A549 treated with RU486 at 1 μM for 4 hours (cell line): ENCODE measurements around the gene PGPEP1. TPM values are rescaled to one million over a fixed set of nuclear protein-coding genes. Genes with fewer than 3 reads are reported as not detected.

Experiments
- total RNA-seq: library from RNA; stranded (reverse); fragments of 200-300 nt; extraction: Qiagen RNA extraction; gene quantifications from 5 replicates; pipeline ENCODE4 v1.2.3, GENCODE V29; 2022; ENCODE audit warnings: low read depth

Gene PGPEP1
- 2.6 to 3.1 TPM (median 2.6 TPM) in 5 replicates for total RNA-seq

GRCh38 chr19:18340190-18340989 lies at the start of gene PGPEP1:
Gene PGPEP1 (plus strand): TSS chr19:18340598. CDS start chr19:18340682, 84 bp downstream.

GRCh38 chr19:18322759-18323460 lies 17.5 kb upstream of the PGPEP1 start, which contains the start of gene LSM4:
Gene LSM4 (minus strand): TSS chr19:18323076. CDS start chr19:18323020, 56 bp downstream.

GRCh38 chr19:18385675-18386542 lies 45.5 kb downstream of the PGPEP1 start, which contains the start of gene GDF15:
Gene GDF15 (plus strand): TSS chr19:18386158. CDS start chr19:18386190, 32 bp downstream.

DNA sequence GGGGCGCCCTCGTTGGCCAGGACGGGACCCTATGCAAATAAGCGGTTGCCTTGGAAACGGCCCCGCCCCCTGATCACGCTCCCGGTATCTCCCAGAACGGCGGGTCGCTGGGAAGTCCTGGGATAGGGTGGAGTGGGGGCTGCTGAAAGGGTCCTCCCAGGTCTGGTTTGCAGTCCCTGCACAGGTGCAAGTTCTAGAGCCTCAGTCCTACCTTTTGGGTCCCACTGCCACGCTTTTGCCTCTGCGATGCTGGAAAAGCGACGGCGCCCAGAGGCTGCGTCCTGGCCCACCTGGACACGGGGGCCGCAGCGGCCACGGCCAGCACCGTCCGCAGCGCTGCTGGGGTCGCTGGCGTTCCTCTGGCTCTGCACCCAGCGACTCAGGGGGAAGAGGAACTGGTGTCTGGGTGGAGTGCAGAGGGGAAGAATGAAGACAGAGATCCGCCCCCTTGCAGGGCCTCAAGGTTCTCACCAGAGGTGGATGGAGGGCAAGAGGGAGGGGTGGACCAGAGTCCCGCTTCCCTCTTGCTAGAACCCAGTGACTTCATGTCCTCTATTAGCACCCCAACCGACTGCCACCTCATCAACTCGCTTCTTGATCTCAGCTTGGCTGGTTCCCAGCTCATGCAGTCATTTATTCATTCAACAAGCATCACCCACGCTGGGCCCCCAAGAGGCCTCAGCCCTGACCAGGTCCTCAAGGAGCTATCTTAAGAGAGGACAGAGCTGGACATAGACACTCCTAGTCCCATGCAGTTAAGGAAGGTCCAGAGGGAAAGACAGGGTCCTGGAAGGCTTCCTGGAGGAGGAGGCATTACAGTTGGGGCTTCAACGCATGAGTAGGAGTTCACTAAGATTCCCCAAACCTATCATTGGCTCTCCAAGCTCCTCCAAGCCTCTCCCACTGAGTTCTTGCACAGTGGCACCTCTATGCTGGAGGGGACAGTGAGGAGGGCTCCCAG lies 57.1 kb downstream of the PGPEP1 start, which contains the start of gene LRRC25:
Gene LRRC25 (minus strand): TSS at position 381 of the 961 bp plus-strand sequence. CDS start 659 bp downstream, outside the sequence.

DNA sequence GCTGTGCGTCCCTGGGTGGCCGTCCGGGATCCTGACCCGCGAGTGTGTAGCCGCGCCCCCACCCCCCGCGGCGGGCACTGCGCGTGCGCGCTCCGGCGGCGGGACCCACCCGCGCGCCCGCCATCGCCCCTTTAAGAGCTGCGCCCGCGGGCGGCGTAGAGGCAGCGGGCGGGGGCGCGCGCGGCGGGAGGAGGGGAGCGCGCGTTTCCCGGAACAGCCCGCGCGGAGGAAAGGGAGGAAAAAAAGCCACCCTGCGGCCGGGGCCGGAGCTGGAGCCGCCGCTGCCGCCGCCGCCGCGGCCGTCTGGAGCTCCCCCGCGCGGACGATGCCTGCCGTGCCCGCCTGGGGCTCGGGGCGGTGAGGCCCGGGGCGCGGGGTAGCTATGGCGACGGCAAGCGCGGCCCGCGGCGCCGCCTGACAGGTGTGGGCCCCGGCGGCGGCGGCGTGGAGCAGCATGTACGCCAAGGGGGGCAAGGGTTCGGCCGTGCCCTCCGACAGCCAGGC lies 78.8 kb downstream of the PGPEP1 start, which contains the start of gene SSBP4:
Gene SSBP4 (plus strand): TSS at position 204 of the 504 bp plus-strand sequence. CDS start 251 bp downstream, at position 455.

Other genes with a start within 250 kb of the PGPEP1 start
- 1.6 to 2.2 TPM (median 1.8 TPM) in 5 replicates for gene MAST3, start 242.8 kb upstream of the PGPEP1 start, total RNA-seq
- gene PIK3R2, start 187.4 kb upstream of the PGPEP1 start, total RNA-seq = 3.0 to 13.4 TPM (median 9.3 TPM) in 5 replicates
- gene IFI30, start 166.8 kb upstream of the PGPEP1 start, total RNA-seq = 10.4 to 22.0 TPM (median 15.3 TPM) in 5 replicates
- gene MPV17L2, start 147.4 kb upstream of the PGPEP1 start, total RNA-seq = 9.0 to 13.3 TPM (median 10.7 TPM) in 5 replicates
- gene RAB3A, start 136.6 kb upstream of the PGPEP1 start, total RNA-seq = 0.53 to 1.1 TPM (median 0.57 TPM) in 5 replicates
- 0.27 to 0.50 TPM in 2 of 5 replicates, not detected in the others for gene PDE4C, start 114.2 kb upstream of the PGPEP1 start, total RNA-seq
- 0.32 to 0.49 TPM (median 0.40 TPM) in 5 replicates for gene IQCN, start 66.1 kb upstream of the PGPEP1 start, total RNA-seq
- gene JUND, start 59.0 kb upstream of the PGPEP1 start, total RNA-seq = 35.1 to 63.5 TPM (median 51.7 TPM) in 5 replicates
- gene LSM4, start 17.5 kb upstream of the PGPEP1 start, total RNA-seq = 228 to 256 TPM (median 239 TPM) in 5 replicates
- 30.3 to 66.7 TPM (median 56.0 TPM) in 5 replicates for gene GDF15, start 45.6 kb downstream of the PGPEP1 start, total RNA-seq
- not detected in 5 replicates for gene LRRC25, start 57.0 kb downstream of the PGPEP1 start, total RNA-seq
- gene SSBP4, start 78.8 kb downstream of the PGPEP1 start, total RNA-seq = 34.1 to 57.9 TPM (median 51.4 TPM) in 5 replicates
- 27.1 to 47.3 TPM (median 45.2 TPM) in 5 replicates for gene ISYNA1, start 97.5 kb downstream of the PGPEP1 start, total RNA-seq
- 3.9 to 6.1 TPM (median 5.6 TPM) in 5 replicates for gene ELL, start 181.5 kb downstream of the PGPEP1 start, total RNA-seq
- gene FKBP8, start 203.0 kb downstream of the PGPEP1 start, total RNA-seq = 116 to 161 TPM (median 147 TPM) in 5 replicates
- gene KXD1, start 217.3 kb downstream of the PGPEP1 start, total RNA-seq = 81.6 to 108 TPM (median 102 TPM) in 5 replicates
- gene UBA52, start 231.3 kb downstream of the PGPEP1 start, total RNA-seq = 1,017 to 1,354 TPM (median 1,138 TPM) in 5 replicates
- 43.0 to 66.6 TPM (median 58.2 TPM) in 5 replicates for gene REX1BD, start 248.2 kb downstream of the PGPEP1 start, total RNA-seq